HEK293T (cell line): ENCODE results near the gene MEF2A.

Experiments used
- CTCF ChIA-PET: fragments of 350-600 bp; formaldehyde crosslinking; extraction: SDS; loops from one replicate; lab custom pipeline; 2021; ENCODE audit warnings: antibody characterized with exemption, inconsistent platforms; lab: Yijun Ruan, JAX
- POLR2A ChIA-PET: fragments of 350-600 bp; formaldehyde crosslinking; extraction: SDS; loops from one replicate; lab custom pipeline; 2020; ENCODE audit warnings: antibody characterized with exemption, inconsistent platforms; lab: Yijun Ruan, JAX
- DNase-seq: peaks from one replicate; pipeline ENCODE4 v3.0.0; 2012; ENCODE audit warnings: mixed read lengths; ENCODE audit errors: extremely low spot score
- ARNT ChIP-seq: fragments of 450-650 bp; IDR thresholded peaks from 2 replicates; pipeline ENCODE4 v1.6.1; 2017; ENCODE audit warnings: mild to moderate bottlenecking
- BHLHE40 ChIP-seq: fragments of 450-650 bp; IDR thresholded peaks from 2 replicates; pipeline ENCODE4 v1.6.1; 2016; ENCODE audit warnings: mild to moderate bottlenecking, moderate library complexity, borderline replicate concordance
- CTBP1 ChIP-seq: fragments of 450-650 bp; IDR thresholded peaks from 2 replicates; pipeline ENCODE4 v1.6.1; 2016; ENCODE audit warnings: borderline replicate concordance
- ELF4 ChIP-seq: fragments of 450-650 bp; IDR thresholded peaks from 2 replicates; pipeline ENCODE4 v1.6.1; 2017; ENCODE audit warnings: antibody characterized with exemption
- FOXA1 ChIP-seq: fragments of 450-650 bp; IDR thresholded peaks from 2 replicates; pipeline ENCODE4 v1.6.1; 2016; ENCODE audit warnings: mild to moderate bottlenecking
- FOXK2 ChIP-seq: fragments of 450-650 bp; IDR thresholded peaks from 2 replicates; pipeline ENCODE4 v1.6.1; 2016; ENCODE audit warnings: mild to moderate bottlenecking
- FOXM1 ChIP-seq: fragments of 450-650 bp; IDR thresholded peaks from 2 replicates; pipeline ENCODE4 v1.6.1; 2017; ENCODE audit warnings: mild to moderate bottlenecking, borderline replicate concordance
- L3MBTL2 ChIP-seq: fragments of 450-650 bp; conservative IDR thresholded peaks from 2 replicates; pipeline ENCODE4 v1.6.1; 2016; ENCODE audit warnings: mild to moderate bottlenecking
- LEF1 ChIP-seq: fragments of 450-650 bp; IDR thresholded peaks from 2 replicates; pipeline ENCODE4 v1.6.1; 2017; ENCODE audit warnings: mild to moderate bottlenecking, borderline replicate concordance
- PKNOX1 ChIP-seq: fragments of 450-650 bp; IDR thresholded peaks from 2 replicates; pipeline ENCODE4 v1.6.1; 2016
- SP1 ChIP-seq: fragments of 450-650 bp; IDR thresholded peaks from 2 replicates; pipeline ENCODE4 v1.6.1; 2017
- SUZ12 ChIP-seq: fragments of 450-650 bp; IDR thresholded peaks from 2 replicates; pipeline ENCODE4 v1.6.1; 2016; ENCODE audit warnings: mild to moderate bottlenecking
- TARDBP ChIP-seq: fragments of 450-650 bp; IDR thresholded peaks from 2 replicates; pipeline ENCODE4 v1.6.1; 2016
- ZNF384 ChIP-seq: fragments of 450-650 bp; IDR thresholded peaks from 2 replicates; pipeline ENCODE4 v1.6.1; 2016

Gene MEF2A

GRCh38 chr15:99703603-99704443 lies 138.0 kb downstream of the MEF2A start:
- CTCF ChIA-PET, result interaction anchor here (0.6 to 2.7 kb wide), 42 partner anchors 10 to 595 kb away, joined by 3 to 43 read pairs (median 5); partner anchors contain the start of genes LYSMD4 and MEF2A
- POLR2A ChIA-PET, result interaction anchor here (0.7 to 1.9 kb wide), 5 partner anchors 28 to 599 kb away, joined by 3 to 14 read pairs (median 3); partner anchors contain the start of genes LYSMD4, MEF2A and SYNM
- peak; percentile 20; the same call in 1 of the 2 replicates for TF ChIP-seq ZNF384
- TF ChIP-seq L3MBTL2, result 0 out of 2 replicates have a peak, but pooled peaks have one; percentile 41
- no peak for TF ChIP-seq FOXA1
- peak; percentile 88 for TF ChIP-seq FOXK2
- peak; percentile 35; the same call in 1 of the 2 replicates for TF ChIP-seq CTBP1
- TF ChIP-seq SP1, result no peak
- no peak for TF ChIP-seq SUZ12
- peak; percentile 69 for DNase-seq

GRCh38 chr15:99704444-99704838 lies 138.7 kb downstream of the MEF2A start:
- TF ChIP-seq SUZ12, result no peak
- TF ChIP-seq ARNT, result no peak
- TF ChIP-seq BHLHE40, result no peak
- no peak for TF ChIP-seq PKNOX1
- no peak for TF ChIP-seq FOXA1
- no peak for TF ChIP-seq FOXK2
- no peak for TF ChIP-seq ELF4
- TF ChIP-seq FOXM1, result no peak
- DNase-seq, result peak; percentile 67
- CTCF ChIA-PET, result interaction anchor here (0.5 to 2.7 kb wide), 42 partner anchors 9 to 596 kb away, joined by 3 to 43 read pairs (median 5); partner anchors contain the start of genes LYSMD4 and MEF2A
- POLR2A ChIA-PET, result interaction anchor here (0.7 to 1.9 kb wide), 5 partner anchors 28 to 599 kb away, joined by 3 to 14 read pairs (median 3); partner anchors contain the start of genes LYSMD4, MEF2A and SYNM

GRCh38 chr15:99706557-99707303 lies 140.9 kb downstream of the MEF2A start:
- ChIA-PET POLR2A (no interaction called here), CTCF (no interaction called here)
- no peak for DNase-seq
- TF ChIP-seq FOXM1 (no peak), LEF1 (no peak), BHLHE40 (no peak), ARNT (no peak), SP1 (no peak), ELF4 (no peak), TARDBP (no peak), FOXK2 (no peak)

GRCh38 chr15:99707473-99708270 lies 141.9 kb downstream of the MEF2A start:
- POLR2A ChIA-PET, result interaction anchor here (0.9 to 2.9 kb wide), 2 partner anchors 26 kb away, joined by 3 to 8 read pairs; partner anchors contain the start of gene LYSMD4
- no peak for TF ChIP-seq ARNT
- TF ChIP-seq FOXM1, result no peak
- TF ChIP-seq SUZ12, result no peak
- CTCF ChIA-PET, result interaction anchor here (0.6 to 1.5 kb wide), 2 partner anchors 435 to 565 kb away, joined by 4 read pairs; no protein-coding TSS in a partner anchor

GRCh38 chr15:99708563-99708962 lies 142.8 kb downstream of the MEF2A start:
- ChIA-PET POLR2A (interaction anchor here (2.9 kb wide), 1 partner anchor 25 kb away, joined by 8 read pairs; the partner anchor contains the start of gene LYSMD4), CTCF (interaction anchor here (0.6 to 1.5 kb wide), 2 partner anchors 386 to 436 kb away, joined by 3 to 4 read pairs; no protein-coding TSS in a partner anchor)

More at GRCh38 chr15:99707473-99708270, 141.9 kb downstream of the MEF2A start:
- no peak for DNase-seq

More at GRCh38 chr15:99708563-99708962, 142.8 kb downstream of the MEF2A start:
- no peak for DNase-seq
- TF ChIP-seq ELF4, result no peak
- no peak for TF ChIP-seq FOXM1
- TF ChIP-seq ARNT, result no peak
- no peak for TF ChIP-seq PKNOX1
- TF ChIP-seq BHLHE40, result no peak
